ENCODE results near the gene CLDN10. TPM values are rescaled to one million over a fixed set of nuclear protein-coding genes. Genes with fewer than 3 reads are reported as not detected.

CLDN10 gene
- total RNA-seq, 1 donor from 2014 or later: 4.0 TPM

GRCh38 chr13:95533545-95534160, 18.9 kb upstream of the CLDN10 start:
- no peak for DNase-seq (ENCODE audit: low read depth)
- TF ChIP-seq, protein P1, sequence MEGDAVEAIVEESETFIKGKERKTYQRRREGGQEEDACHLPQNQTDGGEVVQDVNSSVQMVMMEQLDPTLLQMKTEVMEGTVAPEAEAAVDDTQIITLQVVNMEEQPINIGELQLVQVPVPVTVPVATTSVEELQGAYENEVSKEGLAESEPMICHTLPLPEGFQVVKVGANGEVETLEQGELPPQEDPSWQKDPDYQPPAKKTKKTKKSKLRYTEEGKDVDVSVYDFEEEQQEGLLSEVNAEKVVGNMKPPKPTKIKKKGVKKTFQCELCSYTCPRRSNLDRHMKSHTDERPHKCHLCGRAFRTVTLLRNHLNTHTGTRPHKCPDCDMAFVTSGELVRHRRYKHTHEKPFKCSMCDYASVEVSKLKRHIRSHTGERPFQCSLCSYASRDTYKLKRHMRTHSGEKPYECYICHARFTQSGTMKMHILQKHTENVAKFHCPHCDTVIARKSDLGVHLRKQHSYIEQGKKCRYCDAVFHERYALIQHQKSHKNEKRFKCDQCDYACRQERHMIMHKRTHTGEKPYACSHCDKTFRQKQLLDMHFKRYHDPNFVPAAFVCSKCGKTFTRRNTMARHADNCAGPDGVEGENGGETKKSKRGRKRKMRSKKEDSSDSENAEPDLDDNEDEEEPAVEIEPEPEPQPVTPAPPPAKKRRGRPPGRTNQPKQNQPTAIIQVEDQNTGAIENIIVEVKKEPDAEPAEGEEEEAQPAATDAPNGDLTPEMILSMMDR (IDR thresholded peaks at IDR 0.05; ENCODE audit: insufficient read depth, low read length, poor library complexity, severe bottlenecking): no peak
- Histone ChIP-seq H3K4me3 (ENCODE audit: low read depth, low read length) (no peak overlapping the region), H3K27me3 (ENCODE audit: control insufficient read depth, insufficient read depth, low read length) (no peaks in the 10 kb centered on the region), H3K36me3 (ENCODE audit: control insufficient read depth, insufficient read depth, low read length) (no peaks in the 10 kb centered on the region)

DNA sequence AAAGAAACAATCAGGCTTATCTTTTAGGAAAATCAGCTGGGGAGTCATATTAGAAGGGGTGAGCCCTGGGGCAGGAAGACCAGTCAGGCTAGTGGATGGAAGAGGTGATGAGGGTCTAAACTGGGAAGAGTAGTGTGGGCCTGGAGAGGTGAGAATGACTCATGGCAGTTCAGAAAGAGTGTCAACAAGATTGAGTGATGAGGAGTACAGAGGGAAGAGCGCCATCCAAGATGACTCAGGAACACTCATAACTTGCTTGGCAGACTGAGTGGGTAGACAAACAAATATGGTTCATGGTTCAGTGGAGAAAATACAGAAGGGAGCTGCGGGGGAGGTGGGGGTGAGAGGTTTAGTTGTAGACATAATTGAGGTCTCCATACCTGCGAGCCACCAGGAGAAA, 17.3 kb upstream of the CLDN10 start:
- H3K4me3 ChIP-seq (ENCODE audit: low read depth, low read length): no peak overlapping the region
- TF ChIP-seq, protein P1 (IDR thresholded peaks at IDR 0.05; ENCODE audit: insufficient read depth, low read length, poor library complexity, severe bottlenecking): no peak
- H3K27me3 ChIP-seq (ENCODE audit: control insufficient read depth, insufficient read depth, low read length): no peaks in the 10 kb centered on the region
- peak; percentile 92 for DNase-seq (ENCODE audit: low read depth)
- H3K36me3 ChIP-seq (ENCODE audit: control insufficient read depth, insufficient read depth, low read length): no peaks in the 10 kb centered on the region

GRCh38 chr13:95536632-95537241, 15.8 kb upstream of the CLDN10 start:
- Histone ChIP-seq H3K4me3 (ENCODE audit: low read depth, low read length) (no peak overlapping the region), H3K36me3 (ENCODE audit: control insufficient read depth, insufficient read depth, low read length) (no peaks in the 10 kb centered on the region), H3K27me3 (ENCODE audit: control insufficient read depth, insufficient read depth, low read length) (no peaks in the 10 kb centered on the region)
- DNase-seq (ENCODE audit: low read depth): no peak
- TF ChIP-seq, protein P1 (IDR thresholded peaks at IDR 0.05; ENCODE audit: insufficient read depth, low read length, poor library complexity, severe bottlenecking): peak; percentile 41

DNA sequence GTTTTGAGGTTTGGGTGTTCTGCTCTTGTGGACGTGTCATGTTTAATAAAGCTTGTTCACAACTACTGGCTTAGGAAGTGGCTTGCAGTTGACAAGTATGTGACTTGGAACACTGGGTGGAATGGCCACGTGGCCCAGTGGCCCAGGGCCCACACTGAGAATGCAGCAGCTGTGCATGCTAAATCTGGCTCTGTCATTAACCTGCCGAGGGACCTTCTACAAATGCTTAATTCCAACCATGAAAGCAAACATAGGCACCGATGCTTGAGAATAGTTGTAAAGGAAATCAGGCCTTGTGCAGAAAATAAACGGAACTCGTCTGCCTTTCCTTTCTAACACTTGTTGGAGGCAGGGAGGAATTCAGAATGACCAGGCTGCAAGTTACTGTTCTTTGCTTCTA, 11.6 kb upstream of the CLDN10 start:
- DNase-seq (ENCODE audit: low read depth): no peak
- Histone ChIP-seq H3K27me3 (ENCODE audit: control insufficient read depth, insufficient read depth, low read length) (no peaks in the 10 kb centered on the region), H3K36me3 (ENCODE audit: control insufficient read depth, insufficient read depth, low read length) (no peaks in the 10 kb centered on the region), H3K4me3 (ENCODE audit: low read depth, low read length) (no peak overlapping the region)
- TF ChIP-seq, protein P1 (IDR thresholded peaks at IDR 0.05; ENCODE audit: insufficient read depth, low read length, poor library complexity, severe bottlenecking): no peak

- no peak overlapping the region for H3K4me3 ChIP-seq (ENCODE audit: low read depth, low read length)
- no peaks in the 10 kb centered on the region for H3K36me3 ChIP-seq (ENCODE audit: control insufficient read depth, insufficient read depth, low read length)
- TF ChIP-seq, protein P1 (IDR thresholded peaks at IDR 0.05; ENCODE audit: insufficient read depth, low read length, poor library complexity, severe bottlenecking): no peak
Observed at GRCh38 chr13:95541308-95541707, 11.2 kb upstream of the CLDN10 start.

More at GRCh38 chr13:95541308-95541707, 11.2 kb upstream of the CLDN10 start:
- H3K27me3 ChIP-seq (ENCODE audit: control insufficient read depth, insufficient read depth, low read length): no peaks in the 10 kb centered on the region
- no peak for DNase-seq (ENCODE audit: low read depth)

Data from kidney epithelial cell (primary cell).